ENCODE measurements around the gene BABAM1. TPM values are rescaled to one million over a fixed set of nuclear protein-coding genes. Genes with fewer than 3 reads are reported as not detected.

Gene BABAM1
- total RNA-seq, 4 donors from 2014 or later = 72.2 to 92.3 (median 82.5) TPM

DNA sequence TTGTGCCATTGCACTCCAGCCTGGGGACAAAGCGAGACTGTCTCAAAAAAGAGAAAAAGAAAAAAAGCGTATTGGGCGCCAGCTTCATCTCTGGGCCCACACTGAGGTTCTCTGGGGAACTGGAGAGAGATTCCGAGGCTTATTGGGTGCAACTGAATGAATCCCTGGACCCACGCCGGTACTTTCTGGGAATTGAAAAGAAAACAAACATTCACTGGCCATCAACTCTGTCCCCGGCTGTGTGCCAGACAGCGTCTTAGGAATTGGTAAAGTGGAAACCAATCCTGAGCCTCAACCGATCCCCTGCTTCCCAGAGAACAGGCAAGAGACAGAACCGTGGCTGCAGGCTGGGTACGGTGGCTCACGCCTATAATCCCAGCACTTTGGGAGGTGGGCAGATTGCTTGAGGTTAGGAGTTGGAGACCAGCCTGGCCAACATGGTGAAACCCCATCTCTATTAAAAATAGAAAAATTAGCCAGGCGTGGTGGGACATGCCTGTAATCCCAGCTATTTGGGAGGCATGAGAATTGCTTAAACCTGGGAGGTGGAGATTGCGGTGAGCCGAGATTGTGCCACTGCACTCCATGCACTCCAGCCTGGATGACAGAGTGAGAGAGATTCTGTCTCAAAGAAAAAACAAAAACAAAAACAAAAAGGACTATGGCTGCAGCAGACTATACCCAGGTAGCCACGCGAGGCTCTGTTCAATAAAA, 58.8 kb downstream of the BABAM1 start:
- Histone ChIP-seq H3K36me3 (peaks cover 7 to 47% (median 27%) of the 10 kb centered on the region in 4 donors), H3K27ac (replicated peaks in 1 of 4) (peak overlapping the region in 1 of 4 donors; percentile 36)
- WGBS = 74% methylated on average over 17 of the region's 17 CpGs

DNA sequence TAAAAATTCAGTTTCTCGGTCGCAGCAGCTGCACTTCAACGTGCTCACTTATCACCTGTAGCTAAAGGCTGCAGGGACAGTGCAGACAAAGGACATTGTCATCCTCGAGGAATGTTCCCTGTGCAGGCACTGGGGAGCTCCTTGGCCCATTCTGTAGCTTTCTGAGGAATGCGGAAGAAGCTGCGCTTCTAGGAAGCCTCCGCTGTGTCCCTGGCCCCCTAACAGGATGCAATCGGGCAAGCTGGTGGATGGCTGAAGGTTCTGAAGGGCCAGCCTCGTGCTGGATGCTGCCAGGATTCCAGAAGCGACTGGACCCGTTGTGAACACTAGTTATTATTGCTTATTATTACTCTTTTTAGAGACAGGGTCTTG, 59.3 kb downstream of the BABAM1 start:
- no peak for DNase-seq (ENCODE audit: extremely low spot score)
- Histone ChIP-seq H3K4me1 (peaks cover 6 to 68% (median 59%) of the 10 kb centered on the region in 4 donors), H3K9me3 (no peaks in the 10 kb centered on the region), H3K4me3 (no peak overlapping the region), H3K27ac (replicated peaks in 1 of 4) (peak overlapping the region in 1 of 4 donors; percentile 36), H3K27me3 (peaks cover 0 to 33% (median 2%) of the 10 kb centered on the region in 4 donors), H3K36me3 (peaks cover 2 to 44% (median 25%) of the 10 kb centered on the region in 4 donors)
- no peak for TF ChIP-seq POLR2A (IDR thresholded peaks at IDR 0.05; ENCODE audit: low read depth)
- TF ChIP-seq POLR2AphosphoS5 (IDR thresholded peaks at IDR 0.05) = no peak
- TF ChIP-seq EP300 (IDR thresholded peaks at IDR 0.05) = no peak
- TF ChIP-seq, protein P1, sequence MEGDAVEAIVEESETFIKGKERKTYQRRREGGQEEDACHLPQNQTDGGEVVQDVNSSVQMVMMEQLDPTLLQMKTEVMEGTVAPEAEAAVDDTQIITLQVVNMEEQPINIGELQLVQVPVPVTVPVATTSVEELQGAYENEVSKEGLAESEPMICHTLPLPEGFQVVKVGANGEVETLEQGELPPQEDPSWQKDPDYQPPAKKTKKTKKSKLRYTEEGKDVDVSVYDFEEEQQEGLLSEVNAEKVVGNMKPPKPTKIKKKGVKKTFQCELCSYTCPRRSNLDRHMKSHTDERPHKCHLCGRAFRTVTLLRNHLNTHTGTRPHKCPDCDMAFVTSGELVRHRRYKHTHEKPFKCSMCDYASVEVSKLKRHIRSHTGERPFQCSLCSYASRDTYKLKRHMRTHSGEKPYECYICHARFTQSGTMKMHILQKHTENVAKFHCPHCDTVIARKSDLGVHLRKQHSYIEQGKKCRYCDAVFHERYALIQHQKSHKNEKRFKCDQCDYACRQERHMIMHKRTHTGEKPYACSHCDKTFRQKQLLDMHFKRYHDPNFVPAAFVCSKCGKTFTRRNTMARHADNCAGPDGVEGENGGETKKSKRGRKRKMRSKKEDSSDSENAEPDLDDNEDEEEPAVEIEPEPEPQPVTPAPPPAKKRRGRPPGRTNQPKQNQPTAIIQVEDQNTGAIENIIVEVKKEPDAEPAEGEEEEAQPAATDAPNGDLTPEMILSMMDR (IDR thresholded peaks at IDR 0.05) = no peak
- intact Hi-C loops (cut with DNase I) = no loop called here
- 79% methylated on average over 9 of the region's 11 CpGs for WGBS

More for the DNA sequence above, 58.8 kb downstream of the BABAM1 start:
- no peak overlapping the region for H3K4me3 ChIP-seq
- TF ChIP-seq POLR2A (IDR thresholded peaks at IDR 0.05; ENCODE audit: low read depth) (no peak), POLR2AphosphoS5 (IDR thresholded peaks at IDR 0.05) (no peak), EP300 (IDR thresholded peaks at IDR 0.05) (no peak)
- TF ChIP-seq, protein P1 (IDR thresholded peaks at IDR 0.05) = no peak
- no peak for DNase-seq (ENCODE audit: extremely low spot score)
- no peaks in the 10 kb centered on the region for H3K9me3 ChIP-seq
- H3K27me3 ChIP-seq = peaks cover 0 to 29% (median 2%) of the 10 kb centered on the region in 4 donors
- peaks cover 6 to 68% (median 59%) of the 10 kb centered on the region in 4 donors for H3K4me1 ChIP-seq
- intact Hi-C loops (cut with DNase I) = no loop called here

DNA sequence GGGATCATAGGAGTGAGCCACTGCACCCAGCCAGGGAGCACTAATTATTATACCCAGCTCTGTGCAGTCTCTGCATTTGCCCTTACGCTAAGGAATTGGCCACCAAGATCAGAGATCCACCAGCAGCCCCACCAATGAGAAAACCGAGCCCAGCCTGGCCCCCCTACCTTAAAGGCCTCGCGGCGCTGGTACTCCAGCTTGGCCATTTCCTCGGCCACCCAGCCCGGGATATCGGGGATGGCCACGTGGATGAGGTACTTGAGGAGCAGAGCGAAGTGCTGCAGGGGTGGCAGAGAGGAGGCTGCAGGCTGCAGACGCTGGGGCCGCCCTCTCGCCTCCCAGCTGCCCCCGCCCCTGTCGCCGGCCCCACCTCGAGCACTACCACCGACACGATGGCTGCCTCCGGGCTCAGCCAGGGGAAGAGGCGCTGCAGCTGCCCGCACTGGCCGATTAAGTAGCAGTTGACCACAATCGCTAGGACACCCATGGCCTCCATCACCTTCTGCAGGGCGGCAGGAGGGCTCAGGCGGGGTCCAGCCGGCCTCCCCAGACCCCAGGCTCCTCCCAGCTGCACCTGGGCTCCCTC, 59.9 kb downstream of the BABAM1 start:
- no peak overlapping the region for H3K27ac ChIP-seq (replicated peaks in 1 of 4)
- intact Hi-C loops (cut with DNase I) = no loop called here
- H3K4me1 ChIP-seq = peaks cover 6 to 68% (median 59%) of the 10 kb centered on the region in 4 donors
- no peak for TF ChIP-seq POLR2A (IDR thresholded peaks at IDR 0.05; ENCODE audit: low read depth)
- no peak for TF ChIP-seq EP300 (IDR thresholded peaks at IDR 0.05)
- no peak for TF ChIP-seq POLR2AphosphoS5 (IDR thresholded peaks at IDR 0.05)
- TF ChIP-seq, protein P1 (IDR thresholded peaks at IDR 0.05) = no peak
- 95% methylated on average over 3 of the region's 27 CpGs for WGBS
- no peak for DNase-seq (ENCODE audit: extremely low spot score)
- H3K4me3 ChIP-seq = no peak overlapping the region
- peaks cover 0 to 38% (median 19%) of the 10 kb centered on the region in 4 donors for H3K36me3 ChIP-seq
- no peaks in the 10 kb centered on the region for H3K9me3 ChIP-seq
- H3K27me3 ChIP-seq = peaks cover 0 to 34% (median 2%) of the 10 kb centered on the region in 4 donors

DNA sequence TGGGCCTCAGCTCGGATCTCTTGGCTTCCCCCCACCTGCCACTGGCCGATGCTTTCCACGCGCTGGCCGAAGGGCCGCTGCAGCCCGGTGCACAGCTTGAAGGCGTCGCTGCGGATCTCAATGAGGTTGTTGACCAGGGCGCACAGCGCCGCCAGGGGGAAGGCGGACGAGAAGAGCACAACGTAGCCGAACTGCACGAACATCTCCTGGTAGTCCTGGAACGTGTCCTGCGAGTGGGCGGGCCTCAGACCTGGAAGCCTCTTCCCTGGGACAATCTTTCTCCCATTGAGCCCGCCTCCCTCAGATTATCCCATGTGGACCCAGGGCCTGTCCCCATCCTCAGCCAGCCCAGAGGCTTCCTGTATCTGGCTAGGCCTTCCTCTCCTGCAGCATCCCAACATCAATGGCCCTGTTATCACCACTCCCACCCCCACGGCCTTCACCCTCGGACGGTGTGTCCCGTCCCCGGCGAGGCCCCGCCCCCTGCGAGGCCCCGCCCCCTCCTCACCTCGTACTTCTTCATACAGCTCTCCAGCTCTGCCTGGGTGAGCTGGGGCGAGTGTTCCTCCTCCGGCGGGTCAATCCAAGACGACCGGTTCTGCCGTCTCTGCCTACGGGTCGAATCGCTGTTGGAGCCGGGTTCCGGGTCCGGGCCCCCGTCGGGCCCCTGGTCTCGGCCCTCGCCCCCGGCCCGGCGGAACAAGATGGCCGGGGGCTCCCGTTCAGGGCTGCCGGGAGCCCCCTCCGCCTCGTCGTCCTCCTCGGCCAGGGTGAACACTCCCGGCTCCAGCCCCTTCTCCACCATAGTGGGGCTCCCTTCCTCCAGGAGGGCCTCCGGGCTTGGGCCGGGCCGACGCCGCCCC, 60.6 kb downstream of the BABAM1 start:
- Histone ChIP-seq H3K36me3 (peaks cover 0 to 35% (median 18%) of the 10 kb centered on the region in 4 donors), H3K27ac (replicated peaks in 1 of 4) (peak overlapping the region; percentile 41 to 61 (median 48)), H3K27me3 (peaks cover 0 to 41% (median 2%) of the 10 kb centered on the region in 4 donors), H3K4me1 (peaks cover 6 to 69% (median 60%) of the 10 kb centered on the region in 4 donors), H3K4me3 (peak overlapping the region; percentile 42 to 53 (median 52)), H3K9me3 (no peaks in the 10 kb centered on the region)
- intact Hi-C loops (cut with DNase I) = no loop called here
- DNase-seq (ENCODE audit: extremely low spot score) = no peak
- TF ChIP-seq, protein P1 (IDR thresholded peaks at IDR 0.05) = peak; percentile 32 to 49 (median 35)
- TF ChIP-seq EP300 (IDR thresholded peaks at IDR 0.05) (no peak), POLR2AphosphoS5 (IDR thresholded peaks at IDR 0.05) (peak in 1 of 2 donors; percentile 7), POLR2A (IDR thresholded peaks at IDR 0.05; ENCODE audit: low read depth) (no peak)
- WGBS = 25% methylated on average over 35 of the region's 64 CpGs

Other genes starting within 250 kb of the BABAM1 start
- 10 to 100 TPM in 3 of 4 donors, 1 to 10 TPM in 1; 9.6 to 21.0 (median 13.0) TPM for gene CPAMD8, start 240.6 kb upstream of the BABAM1 start, total RNA-seq
- 1 to 10 TPM; 3.3 to 6.6 (median 4.6) TPM for gene HAUS8, start 192.0 kb upstream of the BABAM1 start, total RNA-seq
- gene MYO9B, start 191.7 kb upstream of the BABAM1 start, total RNA-seq = 10 to 100 TPM; 52.6 to 73.3 (median 57.7) TPM
- 10 to 100 TPM; 20.7 to 26.2 (median 21.3) TPM for gene USE1, start 52.1 kb upstream of the BABAM1 start, total RNA-seq
- gene OCEL1, start 41.2 kb upstream of the BABAM1 start, total RNA-seq = 10 to 100 TPM in 1 of 4 donors, 1 to 10 TPM in 3; 6.3 to 18.8 (median 7.8) TPM
- 10 to 100 TPM; 38.6 to 88.0 (median 61.2) TPM for gene NR2F6, start 21.5 kb upstream of the BABAM1 start, total RNA-seq
- 10 to 100 TPM in 1 of 4 donors, 1 to 10 TPM in 3; 2.2 to 12.0 (median 6.3) TPM for gene USHBP1, start 2.7 kb upstream of the BABAM1 start, total RNA-seq
- 1 to 10 TPM in 2 of 4 donors, under 1 TPM in 2; under 0.01 to 3.0 (median 0.88) TPM for gene ANKLE1, start 14.5 kb downstream of the BABAM1 start, total RNA-seq
- 10 to 100 TPM; 14.7 to 35.4 (median 28.1) TPM for gene ABHD8, start 36.0 kb downstream of the BABAM1 start, total RNA-seq
- 100 to 1,000 TPM; 131 to 173 (median 147) TPM for gene MRPL34, start 38.4 kb downstream of the BABAM1 start, total RNA-seq
- 10 to 100 TPM; 12.0 to 25.4 (median 20.9) TPM for gene DDA1, start 42.1 kb downstream of the BABAM1 start, total RNA-seq
- gene ANO8, start 67.4 kb downstream of the BABAM1 start, total RNA-seq = 1 to 10 TPM; 2.9 to 7.4 (median 4.0) TPM
- gene GTPBP3, start 70.1 kb downstream of the BABAM1 start, total RNA-seq = 10 to 100 TPM in 2 of 4 donors, 1 to 10 TPM in 2; 8.7 to 13.3 (median 10.2) TPM
- gene PLVAP, start 109.9 kb downstream of the BABAM1 start, total RNA-seq = 100 to 1,000 TPM in 3 of 4 donors, 10 to 100 TPM in 1; 37.4 to 155 (median 117) TPM
- gene CCDC194, start 126.8 kb downstream of the BABAM1 start, total RNA-seq = not detected
- 10 to 100 TPM; 25.3 to 59.7 (median 51.0) TPM for gene BST2, start 138.2 kb downstream of the BABAM1 start, total RNA-seq
- 10 to 100 TPM; 24.5 to 66.1 (median 56.1) TPM for gene MVB12A, start 152.6 kb downstream of the BABAM1 start, total RNA-seq
- gene TMEM221, start 181.2 kb downstream of the BABAM1 start, total RNA-seq = under 1 TPM in 2 of 4 donors, not detected in 2; 0.26 to 0.75 TPM
- gene NXNL1, start 193.5 kb downstream of the BABAM1 start, total RNA-seq = not detected
- 10 to 100 TPM; 15.9 to 26.1 (median 19.4) TPM for gene SLC27A1, start 203.1 kb downstream of the BABAM1 start, total RNA-seq
- 10 to 100 TPM; 39.0 to 75.5 (median 49.9) TPM for gene PGLS, start 244.2 kb downstream of the BABAM1 start, total RNA-seq